AML-193 (cell line): ENCODE results near the gene ERC2.
"Not testable (repeated sequence)": the region's sequence is repeated elsewhere in the genome, so short reads cannot be mapped to it uniquely, and the experiment has no call there.

Experiments
- DNase-seq, 2 experiments: peaks; one replicate each; lab custom pipeline; 2025; lab: John Stamatoyannopoulos, UW

The ERC2 gene

DNA sequence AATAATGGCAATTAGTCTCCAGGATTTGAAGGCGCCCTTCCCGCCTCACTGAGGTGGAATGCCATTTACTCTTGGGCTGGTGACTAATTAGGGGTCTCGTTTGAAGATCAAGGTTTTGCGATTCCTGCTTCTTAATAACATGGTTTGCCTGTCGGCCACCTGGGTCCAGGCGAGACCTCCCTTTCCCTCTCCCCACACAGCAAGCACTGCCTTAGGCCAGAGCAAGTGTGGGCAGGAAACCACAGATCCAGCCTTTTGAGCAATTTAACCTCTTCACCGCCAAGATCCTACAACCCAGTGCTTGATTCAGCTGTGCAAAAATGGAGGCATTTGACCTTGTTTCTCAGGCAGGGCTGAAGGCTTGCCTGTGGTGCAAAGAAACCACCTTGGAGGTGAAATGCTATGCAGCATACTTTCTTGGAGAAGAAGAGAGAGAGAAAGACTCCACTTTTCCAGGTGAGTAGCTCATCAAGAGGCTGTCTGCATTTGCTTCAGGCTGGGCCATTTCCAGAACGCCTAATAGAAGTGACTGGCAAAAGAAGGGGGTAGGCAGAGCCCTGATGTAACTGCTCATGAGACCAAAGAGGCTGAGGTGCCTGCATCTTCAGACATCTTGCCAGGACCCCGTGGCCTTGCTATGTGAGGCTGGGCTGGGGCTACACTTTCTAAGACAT lies 947.1 kb downstream of the ERC2 start:
- no peak for DNase-seq

DNA sequence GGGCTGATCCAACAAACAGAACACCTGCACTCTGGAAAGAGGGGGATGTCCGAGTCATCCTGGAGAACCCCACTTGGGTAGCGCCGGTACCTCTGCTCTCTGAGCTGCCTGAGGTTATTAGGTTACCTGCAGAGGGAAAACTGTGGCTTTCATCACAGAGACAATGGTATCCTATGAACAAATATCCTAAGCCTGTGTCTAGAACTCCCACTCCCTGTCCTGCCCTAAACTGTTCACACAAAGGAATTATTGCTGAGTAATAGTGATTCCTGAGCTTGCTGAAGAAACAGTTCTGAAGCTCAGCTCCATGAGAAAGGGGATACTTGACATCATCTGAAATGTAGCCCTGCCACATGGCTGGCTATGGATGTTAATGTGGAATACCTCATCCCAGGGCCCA lies 949.2 kb downstream of the ERC2 start:
- no peak for DNase-seq

- DNase-seq, result no peak
Measured at GRCh38 chr3:55518451-55518850, 949.8 kb downstream of the ERC2 start.

- DNase-seq, result no peak
Measured at GRCh38 chr3:55516392-55517030, 951.8 kb downstream of the ERC2 start.

- no peak for DNase-seq
Measured at GRCh38 chr3:55515550-55516246, 952.6 kb downstream of the ERC2 start.

GRCh38 chr3:55514962-55515361 lies 953.3 kb downstream of the ERC2 start:
- no peak for DNase-seq

GRCh38 chr3:55512571-55513343 lies 955.5 kb downstream of the ERC2 start:
- no peak for DNase-seq

- DNase-seq, result no peak
Measured at GRCh38 chr3:55511895-55512570, 956.2 kb downstream of the ERC2 start.

- no peak for DNase-seq
Measured at GRCh38 chr3:55508335-55508734, 959.9 kb downstream of the ERC2 start.

DNA sequence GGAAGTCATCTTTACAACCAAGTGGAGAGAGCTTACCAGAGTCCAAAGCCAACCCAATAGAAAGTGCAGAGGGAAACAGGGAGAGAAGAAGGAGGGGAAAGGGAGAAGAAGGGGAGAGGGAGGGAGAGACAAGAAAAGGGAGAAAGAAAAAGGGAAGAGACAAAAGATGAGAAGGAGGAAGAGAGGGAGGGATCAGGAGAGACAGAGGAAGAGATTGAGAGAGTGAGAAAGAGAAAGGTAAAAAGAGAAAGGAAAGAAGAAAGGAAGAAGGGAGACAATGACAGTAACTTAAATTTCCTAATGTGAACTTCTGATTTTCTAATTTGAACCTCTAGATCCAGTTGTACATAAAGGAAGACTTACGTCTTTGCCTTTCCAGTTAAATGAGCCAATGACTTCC lies 960.5 kb downstream of the ERC2 start:
- DNase-seq, result no peak

- DNase-seq, result no peak
Measured at GRCh38 chr3:55505776-55506175, 962.5 kb downstream of the ERC2 start.

DNA sequence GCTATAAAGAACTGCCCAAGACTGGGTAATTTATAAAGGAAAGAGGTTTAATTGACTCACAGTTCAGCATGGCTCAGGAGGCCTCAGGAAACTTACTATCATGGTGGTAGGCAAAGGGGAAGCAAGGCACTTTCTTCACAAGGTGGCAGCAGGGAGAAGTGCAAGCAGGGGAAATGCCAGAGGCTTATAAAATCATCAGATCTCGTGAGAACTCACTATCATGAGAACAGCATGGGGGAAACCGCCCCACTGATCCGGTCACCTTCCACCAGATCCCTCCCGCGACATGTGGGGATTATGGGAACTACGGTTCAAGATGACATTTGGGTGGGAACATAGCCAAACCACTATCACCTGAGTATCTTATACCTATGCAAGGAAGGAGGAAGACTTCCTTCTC lies 963.2 kb downstream of the ERC2 start:
- not testable (repeated sequence) for DNase-seq

DNA sequence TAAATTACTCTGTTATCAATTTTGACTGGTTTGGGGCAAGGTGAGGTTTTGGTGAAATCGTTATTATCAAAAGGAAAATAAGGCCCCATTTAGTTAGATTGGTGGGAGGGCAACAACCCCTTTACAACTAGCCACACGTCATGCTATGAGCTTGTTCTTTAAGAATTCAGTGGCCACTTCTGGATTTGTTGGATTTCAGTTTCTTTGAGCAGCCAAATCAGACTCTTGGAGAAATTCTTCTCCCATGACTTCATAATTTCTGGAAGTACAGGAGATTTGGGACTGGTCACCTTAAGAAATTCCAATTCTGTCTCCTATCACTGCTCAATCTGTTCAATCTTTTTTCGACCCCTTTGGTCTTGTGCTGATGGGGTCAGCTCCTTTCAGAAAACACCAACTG lies 966.4 kb downstream of the ERC2 start:
- DNase-seq, result no peak

DNA sequence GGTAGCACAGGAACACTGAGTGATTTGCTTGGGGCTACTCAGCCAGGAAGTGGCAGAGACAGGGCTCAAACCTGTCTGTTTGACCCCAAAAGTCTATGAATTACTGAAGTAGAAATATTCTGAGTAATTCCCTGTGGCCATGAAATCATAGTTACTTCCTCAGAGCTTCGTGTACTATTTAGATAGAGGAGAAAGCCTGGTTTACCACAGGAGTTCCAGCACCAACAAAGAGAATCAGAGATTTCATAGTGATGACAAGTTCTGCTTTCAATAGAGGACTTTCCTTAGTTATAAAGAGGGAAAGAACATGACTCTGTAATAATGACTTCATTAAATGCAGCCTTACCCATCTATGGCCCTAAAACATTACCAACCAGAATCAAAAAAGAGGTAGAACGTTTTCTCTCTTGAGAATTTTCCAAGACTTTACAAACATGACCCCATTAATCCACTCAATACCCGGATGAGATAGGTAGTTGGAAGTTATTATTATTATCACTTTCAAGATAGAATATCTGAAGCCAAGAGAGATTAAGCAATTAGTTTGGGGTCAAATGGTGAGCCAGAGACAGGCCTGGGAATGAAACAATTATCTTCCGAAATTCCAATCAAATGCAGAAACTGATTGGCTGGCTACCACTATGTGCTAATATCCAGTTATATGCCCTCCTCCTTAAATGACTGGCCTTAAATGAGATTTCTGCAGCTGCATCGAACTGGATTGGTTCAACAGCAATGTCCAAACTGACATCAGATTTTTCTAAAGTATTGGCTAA lies 967.5 kb downstream of the ERC2 start:
- DNase-seq, result no peak

DNA sequence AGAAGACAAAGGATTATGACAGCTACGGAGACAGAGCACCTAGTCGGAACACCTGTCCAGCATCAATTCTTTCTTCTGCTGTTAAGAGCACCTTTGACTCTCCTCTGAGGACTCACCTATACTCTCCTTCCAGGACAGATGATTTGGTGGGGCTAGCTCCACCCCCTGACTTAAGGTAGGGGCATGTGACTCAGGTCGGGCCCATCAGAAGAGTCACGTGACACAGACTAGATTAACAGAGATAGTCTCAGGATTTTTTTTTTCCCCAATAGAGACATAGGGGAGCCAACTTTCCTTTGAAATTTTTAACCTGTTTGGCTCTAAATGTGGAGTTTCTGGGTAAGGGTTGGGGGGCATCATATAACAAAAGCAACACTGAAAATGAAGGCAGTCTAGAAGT lies 969.7 kb downstream of the ERC2 start:
- DNase-seq, result no peak

GRCh38 chr3:55497250-55497649 lies 971.0 kb downstream of the ERC2 start:
- no peak for DNase-seq

DNA sequence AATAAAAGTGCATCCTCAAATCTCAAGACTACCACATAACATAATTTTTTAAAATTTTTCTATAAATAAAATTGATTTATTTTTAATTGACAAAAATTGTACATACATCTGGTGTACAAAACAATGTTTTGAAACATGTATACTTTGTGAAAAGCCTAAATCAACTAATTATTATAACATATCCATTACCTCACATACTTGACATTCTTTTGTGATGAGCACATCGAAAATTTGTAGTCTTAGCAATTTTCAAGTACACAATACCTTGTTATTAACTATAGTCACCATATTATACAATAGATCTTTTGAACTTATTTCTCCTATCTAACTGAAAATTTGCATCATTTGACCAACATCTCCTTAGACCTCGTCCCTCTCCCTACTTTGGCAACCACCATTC lies 973.3 kb downstream of the ERC2 start:
- DNase-seq, result no peak

DNA sequence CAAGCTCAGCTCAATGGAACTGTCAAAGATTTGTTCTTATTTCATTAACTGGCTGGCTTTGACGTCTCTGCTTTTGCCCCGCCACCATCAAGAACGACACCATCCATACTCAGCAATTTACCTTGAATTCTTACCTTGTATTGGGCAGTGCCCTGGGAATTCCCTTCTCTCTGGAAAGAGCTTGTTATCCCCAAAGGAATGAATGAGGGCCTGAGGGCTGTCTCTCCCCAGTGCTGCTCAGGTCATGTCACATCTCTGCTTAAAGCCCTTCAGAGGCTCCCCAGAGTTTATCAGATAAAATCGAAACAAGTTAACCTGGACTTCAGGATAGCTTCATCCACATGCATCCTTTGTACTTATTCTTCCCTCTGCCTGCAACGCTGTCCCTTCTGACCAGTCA lies 975.3 kb downstream of the ERC2 start:
- no peak for DNase-seq

- no peak for DNase-seq
Measured at GRCh38 chr3:55491296-55491816, 976.9 kb downstream of the ERC2 start.

DNA sequence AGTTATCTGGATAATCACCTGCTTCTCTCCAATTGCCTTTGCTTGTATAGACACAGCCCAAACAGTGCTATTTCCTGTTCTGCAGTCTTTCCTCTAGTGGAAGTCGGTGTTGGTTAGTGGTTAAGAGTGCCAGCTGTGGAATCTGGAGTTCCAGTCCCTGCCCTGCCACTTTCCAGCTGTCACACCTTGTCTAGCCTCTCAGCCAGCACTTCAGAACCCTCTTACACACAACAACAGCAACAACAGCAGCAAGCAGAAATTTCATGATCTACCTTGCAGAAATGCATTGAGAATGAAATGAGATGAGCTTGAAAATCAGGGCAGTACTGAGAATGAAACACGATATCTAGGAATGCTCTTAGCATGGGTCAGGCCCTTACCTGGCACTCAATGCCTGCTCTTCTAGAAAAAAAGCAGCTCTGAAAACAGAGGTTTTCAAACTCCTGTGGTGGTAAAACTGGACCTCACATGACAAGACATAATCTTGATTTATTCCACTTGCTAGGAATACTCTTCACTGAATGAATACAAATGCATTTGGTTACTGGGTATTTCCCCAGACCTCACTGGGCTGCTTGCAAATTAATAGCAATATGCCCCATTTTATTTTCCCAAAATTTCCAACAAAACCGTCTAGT lies 977.9 kb downstream of the ERC2 start:
- DNase-seq, result no peak

DNA sequence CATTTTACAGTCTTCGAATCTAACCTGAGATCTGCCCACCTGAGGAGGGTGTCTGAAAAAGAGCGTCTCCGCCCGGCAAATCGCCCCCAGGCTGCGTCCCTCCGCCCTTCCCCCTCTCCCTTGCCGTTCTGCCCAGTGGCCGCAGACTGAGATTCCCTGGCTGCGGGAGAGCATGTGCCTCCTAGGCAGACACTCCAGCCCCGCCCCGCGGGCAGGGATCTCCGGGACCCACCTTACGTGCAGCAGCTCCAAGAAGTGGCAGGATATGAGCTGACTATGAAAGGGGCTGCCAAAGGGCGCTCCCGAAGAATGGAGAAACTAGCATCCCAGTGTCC lies 978.5 kb downstream of the ERC2 start:
- DNase-seq, result no peak
